Pulmonary artery endothelial cell (primary cell): ENCODE data around the gene PPP4R3B. TPM values are rescaled to one million over a fixed set of nuclear protein-coding genes. Genes with fewer than 3 reads are reported as not detected.

ENCODE experiments used
- DNase-seq: peaks from one replicate; pipeline ENCODE4 v3.0.0-alpha.2; 2011; ENCODE audit warnings: low read depth, low spot score
- total RNA-seq: library from RNA; depleted of rRNA; stranded (reverse); fragments of >200 nt; gene quantifications from 2 replicates; pipeline ENCODE4 v1.2.3, GENCODE V29; 2014

Gene PPP4R3B
- total RNA-seq, 1 donor from 2014 or later, result 46.6 TPM

- no peak for DNase-seq
Observed at GRCh38 chr2:55519938-55520885, 97.2 kb downstream of the PPP4R3B start.

- no peak for DNase-seq
Observed at GRCh38 chr2:55518841-55519165, 98.6 kb downstream of the PPP4R3B start.

- DNase-seq, result no peak
Observed at GRCh38 chr2:55511508-55512124, 105.8 kb downstream of the PPP4R3B start.

GRCh38 chr2:55502590-55503141 is 114.8 kb downstream of the PPP4R3B start:
- no peak for DNase-seq

GRCh38 chr2:55500025-55500424 is 117.4 kb downstream of the PPP4R3B start:
- DNase-seq, result no peak

- DNase-seq, result no peak
Observed at GRCh38 chr2:55498582-55498981, 118.8 kb downstream of the PPP4R3B start.

Other genes starting within 250 kb of the PPP4R3B start
- 31.0 and 60.4 TPM in 2 replicates for gene CCDC88A, start 197.8 kb downstream of the PPP4R3B start, total RNA-seq
- gene CFAP36, start 97.9 kb downstream of the PPP4R3B start, total RNA-seq, result 16.1 and 17.9 TPM in 2 replicates
- gene PNPT1, start 76.2 kb upstream of the PPP4R3B start, total RNA-seq, result 28.0 and 34.0 TPM in 2 replicates